GM21737 (cell line): Measurements from ENCODE around the gene ATP6V0E2.
"Not testable (repeated sequence)": the region's sequence is repeated elsewhere in the genome, so short reads cannot be mapped to it uniquely, and the experiment has no call there.

Experiments used
- ATAC-seq: cut with Tn5 transposase; IDR thresholded peaks from one replicate; pipeline ENCODE4 v1.9.1; 2021; ENCODE audit warnings: mild to moderate bottlenecking, moderate library complexity; ENCODE audit not compliant: unreplicated experiment

Gene ATP6V0E2

GRCh38 chr7:149875396-149875795 is 1.6 kb downstream of the ATP6V0E2 start:
- ATAC-seq = no peak

GRCh38 chr7:149877890-149878522 is 4.2 kb downstream of the ATP6V0E2 start:
- no peak for ATAC-seq

- ATAC-seq = no peak
Observed at GRCh38 chr7:149878523-149878921, 4.8 kb downstream of the ATP6V0E2 start.

GRCh38 chr7:149879271-149879743 is 5.5 kb downstream of the ATP6V0E2 start:
- no peak for ATAC-seq

GRCh38 chr7:149879766-149880637 is 6.2 kb downstream of the ATP6V0E2 start:
- ATAC-seq = no peak

GRCh38 chr7:149880638-149881311 is 7.0 kb downstream of the ATP6V0E2 start:
- no peak for ATAC-seq

- no peak for ATAC-seq
Observed at GRCh38 chr7:149881328-149882247, 7.8 kb downstream of the ATP6V0E2 start.

- no peak for ATAC-seq
Observed at GRCh38 chr7:149882248-149883047, 8.7 kb downstream of the ATP6V0E2 start.

- no peak for ATAC-seq
Observed at GRCh38 chr7:149883048-149883438, 9.3 kb downstream of the ATP6V0E2 start.

GRCh38 chr7:149883452-149883861 is 9.7 kb downstream of the ATP6V0E2 start:
- ATAC-seq = peak; percentile 77

GRCh38 chr7:149884016-149884415 is 10.2 kb downstream of the ATP6V0E2 start:
- ATAC-seq = no peak

- no peak for ATAC-seq
Observed at GRCh38 chr7:149884541-149884940, 10.8 kb downstream of the ATP6V0E2 start.

GRCh38 chr7:149885191-149886017 is 11.6 kb downstream of the ATP6V0E2 start:
- ATAC-seq = no peak

GRCh38 chr7:149886018-149886415 is 12.2 kb downstream of the ATP6V0E2 start:
- ATAC-seq = no peak

GRCh38 chr7:149887311-149887710 is 13.5 kb downstream of the ATP6V0E2 start:
- ATAC-seq = no peak

- ATAC-seq = not testable (repeated sequence)
Observed at GRCh38 chr7:149890715-149891114, 16.9 kb downstream of the ATP6V0E2 start.

GRCh38 chr7:149894957-149895356 is 21.2 kb downstream of the ATP6V0E2 start:
- ATAC-seq = not testable (repeated sequence)

- not testable (repeated sequence) for ATAC-seq
Observed at GRCh38 chr7:149907776-149908376, 34.1 kb downstream of the ATP6V0E2 start.
